Measurements from ENCODE around the gene DNAAF8.

The DNAAF8 gene

GRCh38 chr16:4771646-4772045 lies 37.3 kb downstream of the DNAAF8 start:
- TF ChIP-seq, protein P1, sequence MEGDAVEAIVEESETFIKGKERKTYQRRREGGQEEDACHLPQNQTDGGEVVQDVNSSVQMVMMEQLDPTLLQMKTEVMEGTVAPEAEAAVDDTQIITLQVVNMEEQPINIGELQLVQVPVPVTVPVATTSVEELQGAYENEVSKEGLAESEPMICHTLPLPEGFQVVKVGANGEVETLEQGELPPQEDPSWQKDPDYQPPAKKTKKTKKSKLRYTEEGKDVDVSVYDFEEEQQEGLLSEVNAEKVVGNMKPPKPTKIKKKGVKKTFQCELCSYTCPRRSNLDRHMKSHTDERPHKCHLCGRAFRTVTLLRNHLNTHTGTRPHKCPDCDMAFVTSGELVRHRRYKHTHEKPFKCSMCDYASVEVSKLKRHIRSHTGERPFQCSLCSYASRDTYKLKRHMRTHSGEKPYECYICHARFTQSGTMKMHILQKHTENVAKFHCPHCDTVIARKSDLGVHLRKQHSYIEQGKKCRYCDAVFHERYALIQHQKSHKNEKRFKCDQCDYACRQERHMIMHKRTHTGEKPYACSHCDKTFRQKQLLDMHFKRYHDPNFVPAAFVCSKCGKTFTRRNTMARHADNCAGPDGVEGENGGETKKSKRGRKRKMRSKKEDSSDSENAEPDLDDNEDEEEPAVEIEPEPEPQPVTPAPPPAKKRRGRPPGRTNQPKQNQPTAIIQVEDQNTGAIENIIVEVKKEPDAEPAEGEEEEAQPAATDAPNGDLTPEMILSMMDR (conservative IDR thresholded peaks at IDR 0.05) = no peak

GRCh38 chr16:4772351-4772750 lies 38.0 kb downstream of the DNAAF8 start:
- no peak overlapping the region for H3K27ac ChIP-seq

More at GRCh38 chr16:4771646-4772045, 37.3 kb downstream of the DNAAF8 start:
- H3K27ac ChIP-seq = no peak overlapping the region

GRCh38 chr16:4775005-4775404 lies 40.7 kb downstream of the DNAAF8 start:
- TF ChIP-seq, protein P1 (conservative IDR thresholded peaks at IDR 0.05) = no peak
- no peak overlapping the region for H3K27ac ChIP-seq

More at GRCh38 chr16:4772351-4772750, 38.0 kb downstream of the DNAAF8 start:
- TF ChIP-seq, protein P1 (conservative IDR thresholded peaks at IDR 0.05) = no peak

- TF ChIP-seq, protein P1 (conservative IDR thresholded peaks at IDR 0.05) = no peak
- H3K27ac ChIP-seq = no peak overlapping the region
These were observed 41.9 kb downstream of the DNAAF8 start for GRCh38 chr16:4776141-4776705.

DNA sequence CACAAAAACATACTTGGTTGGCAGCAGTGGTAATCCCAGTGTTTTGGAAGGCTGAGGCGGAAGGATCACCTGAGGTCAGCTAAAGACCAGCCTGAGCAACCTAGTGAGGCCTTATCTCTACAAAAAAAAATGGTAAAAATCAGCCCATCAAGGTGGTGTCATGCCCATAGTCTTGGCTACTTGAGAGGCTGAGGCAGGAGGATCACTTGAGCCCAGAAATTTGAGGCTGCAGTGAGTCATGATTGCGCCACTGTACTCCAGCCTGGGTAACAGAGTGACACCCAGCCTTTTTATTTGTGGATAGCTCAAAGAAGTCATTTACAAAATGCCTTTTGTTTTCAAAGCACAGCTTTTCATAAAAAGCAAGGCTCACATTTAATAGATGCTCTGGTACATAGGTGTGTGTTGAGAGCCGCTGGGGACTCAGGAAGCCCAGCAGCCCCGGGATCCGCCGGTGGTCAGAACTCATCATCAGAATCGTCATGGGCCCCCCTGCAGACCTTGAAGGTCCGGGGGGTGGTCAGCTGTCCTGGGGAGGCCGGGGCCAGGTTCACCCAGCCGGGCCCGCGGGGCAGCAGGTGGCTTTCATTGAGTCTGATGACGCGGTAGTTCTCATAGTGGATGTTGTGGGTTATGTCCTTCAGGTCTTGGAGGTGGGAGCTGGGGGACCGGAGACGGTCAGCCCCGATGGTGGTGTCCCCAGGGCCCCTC lies 43.2 kb downstream of the DNAAF8 start:
- TF ChIP-seq, protein P1 (conservative IDR thresholded peaks at IDR 0.05) = no peak

DNA sequence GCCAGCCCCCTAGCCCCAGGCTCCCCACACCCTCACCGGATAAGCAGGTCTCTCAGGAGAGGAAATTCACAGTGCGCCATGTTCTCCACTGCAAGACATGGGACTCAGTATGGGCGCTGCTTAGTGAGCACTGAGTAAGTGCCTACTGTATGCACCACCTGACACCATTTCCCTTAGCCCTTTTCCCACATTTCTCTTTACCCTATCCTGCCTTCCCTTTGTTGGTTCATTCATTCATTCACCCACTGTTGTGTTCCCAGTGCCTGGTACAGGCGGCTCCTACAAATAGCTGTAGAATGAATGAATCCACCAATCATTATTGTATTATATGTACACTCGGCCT lies 43.7 kb downstream of the DNAAF8 start:
- TF ChIP-seq, protein P1 (conservative IDR thresholded peaks at IDR 0.05) = no peak
- H3K27ac ChIP-seq = no peak overlapping the region

More for the DNA sequence above, 43.2 kb downstream of the DNAAF8 start:
- no peak overlapping the region for H3K27ac ChIP-seq

- TF ChIP-seq, protein P1 (conservative IDR thresholded peaks at IDR 0.05) = no peak
- H3K27ac ChIP-seq = no peak overlapping the region
These were observed 45.9 kb downstream of the DNAAF8 start for GRCh38 chr16:4780235-4780634.
